ENCODE data around the gene MGAT3.

DNA sequence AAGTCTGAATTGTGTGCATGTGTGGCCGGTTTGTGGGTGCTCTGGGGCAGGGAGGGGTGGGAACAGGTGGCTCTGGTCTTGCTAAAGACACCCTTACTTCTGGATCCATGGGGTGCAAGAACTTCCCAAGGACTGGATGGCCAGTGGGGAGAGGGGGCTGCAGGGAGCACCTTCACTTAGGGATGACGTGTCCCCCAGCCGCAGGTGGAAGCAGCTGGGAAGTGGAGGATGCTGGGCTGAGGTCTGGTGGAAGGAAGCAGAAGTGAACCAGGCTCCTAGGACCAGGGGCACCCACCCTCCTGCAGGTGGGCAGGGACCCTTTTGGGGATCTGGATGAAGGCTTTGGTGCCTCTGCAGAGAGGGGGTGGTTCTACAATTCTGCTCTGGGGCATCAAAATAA, 35.4 kb downstream of the MGAT3 start:
- TF ChIP-seq, protein P1, sequence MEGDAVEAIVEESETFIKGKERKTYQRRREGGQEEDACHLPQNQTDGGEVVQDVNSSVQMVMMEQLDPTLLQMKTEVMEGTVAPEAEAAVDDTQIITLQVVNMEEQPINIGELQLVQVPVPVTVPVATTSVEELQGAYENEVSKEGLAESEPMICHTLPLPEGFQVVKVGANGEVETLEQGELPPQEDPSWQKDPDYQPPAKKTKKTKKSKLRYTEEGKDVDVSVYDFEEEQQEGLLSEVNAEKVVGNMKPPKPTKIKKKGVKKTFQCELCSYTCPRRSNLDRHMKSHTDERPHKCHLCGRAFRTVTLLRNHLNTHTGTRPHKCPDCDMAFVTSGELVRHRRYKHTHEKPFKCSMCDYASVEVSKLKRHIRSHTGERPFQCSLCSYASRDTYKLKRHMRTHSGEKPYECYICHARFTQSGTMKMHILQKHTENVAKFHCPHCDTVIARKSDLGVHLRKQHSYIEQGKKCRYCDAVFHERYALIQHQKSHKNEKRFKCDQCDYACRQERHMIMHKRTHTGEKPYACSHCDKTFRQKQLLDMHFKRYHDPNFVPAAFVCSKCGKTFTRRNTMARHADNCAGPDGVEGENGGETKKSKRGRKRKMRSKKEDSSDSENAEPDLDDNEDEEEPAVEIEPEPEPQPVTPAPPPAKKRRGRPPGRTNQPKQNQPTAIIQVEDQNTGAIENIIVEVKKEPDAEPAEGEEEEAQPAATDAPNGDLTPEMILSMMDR (IDR thresholded peaks at IDR 0.05) = no peak
- no peak for TF ChIP-seq POLR2A (IDR thresholded peaks at IDR 0.05)
